GDM1 (cell line): ENCODE measurements around the gene CHPF2.

Source experiments
- DNase-seq: peaks from one replicate; lab custom pipeline; 2025; lab: John Stamatoyannopoulos, UW

Gene CHPF2

GRCh38 chr7:151232917-151233701 is 826 bp downstream of the CHPF2 start:
- peak; percentile 66 for DNase-seq

- DNase-seq, result no peak
Observed at GRCh38 chr7:151233804-151234203, 1.5 kb downstream of the CHPF2 start.

- no peak for DNase-seq
Observed at GRCh38 chr7:151235091-151235787, 3.0 kb downstream of the CHPF2 start.

- DNase-seq, result no peak
Observed at GRCh38 chr7:151236406-151236805, 4.1 kb downstream of the CHPF2 start.

GRCh38 chr7:151237244-151238189 is 5.2 kb downstream of the CHPF2 start:
- no peak for DNase-seq

- DNase-seq, result no peak
Observed at GRCh38 chr7:151238190-151238810, 6.0 kb downstream of the CHPF2 start.

GRCh38 chr7:151238924-151239836 is 6.9 kb downstream of the CHPF2 start:
- no peak for DNase-seq

- no peak for DNase-seq
Observed at GRCh38 chr7:151239837-151240459, 7.7 kb downstream of the CHPF2 start.

- no peak for DNase-seq
Observed at GRCh38 chr7:151240536-151240935, 8.3 kb downstream of the CHPF2 start.

- DNase-seq, result no peak
Observed at GRCh38 chr7:151240942-151241754, 8.9 kb downstream of the CHPF2 start.

GRCh38 chr7:151241755-151242096 is 9.4 kb downstream of the CHPF2 start:
- no peak for DNase-seq

- DNase-seq, result no peak
Observed at GRCh38 chr7:151242159-151243044, 10.1 kb downstream of the CHPF2 start.

GRCh38 chr7:151243045-151243349 is 10.7 kb downstream of the CHPF2 start:
- DNase-seq, result no peak

- no peak for DNase-seq
Observed at GRCh38 chr7:151243408-151244195, 11.3 kb downstream of the CHPF2 start.

GRCh38 chr7:151244196-151244840 is 12.0 kb downstream of the CHPF2 start:
- DNase-seq, result no peak

- no peak for DNase-seq
Observed at GRCh38 chr7:151244841-151245346, 12.6 kb downstream of the CHPF2 start.
